SK-N-DZ (cell line): ENCODE measurements around the gene MAP7.
"Not testable (repeated sequence)": the region's sequence is repeated elsewhere in the genome, so short reads cannot be mapped to it uniquely, and the experiment has no call there.

Experiments
- DNase-seq: peaks from one replicate; pipeline ENCODE4 v3.0.0-alpha.2; 2015; ENCODE audit warnings: low spot score

MAP7 gene

DNA sequence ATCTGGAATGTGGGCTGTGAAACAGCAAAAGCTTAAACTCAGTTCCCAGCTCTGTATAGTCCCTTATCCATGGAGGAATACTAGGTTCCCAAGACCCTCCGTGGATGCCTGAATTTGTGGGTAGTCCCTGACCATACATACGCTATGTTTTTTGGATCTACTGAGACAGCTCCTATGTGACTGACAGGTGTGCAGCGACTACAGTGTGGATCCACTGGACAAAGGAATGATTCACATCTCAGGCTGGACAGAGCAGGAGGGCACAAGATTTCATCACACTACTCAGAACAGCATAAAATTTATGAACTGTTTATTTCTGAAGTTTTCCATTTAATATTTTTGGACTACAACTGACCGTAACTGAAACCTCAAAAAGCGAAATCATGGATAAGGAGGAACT lies 125.3 kb downstream of the MAP7 start:
- no peak for DNase-seq

DNA sequence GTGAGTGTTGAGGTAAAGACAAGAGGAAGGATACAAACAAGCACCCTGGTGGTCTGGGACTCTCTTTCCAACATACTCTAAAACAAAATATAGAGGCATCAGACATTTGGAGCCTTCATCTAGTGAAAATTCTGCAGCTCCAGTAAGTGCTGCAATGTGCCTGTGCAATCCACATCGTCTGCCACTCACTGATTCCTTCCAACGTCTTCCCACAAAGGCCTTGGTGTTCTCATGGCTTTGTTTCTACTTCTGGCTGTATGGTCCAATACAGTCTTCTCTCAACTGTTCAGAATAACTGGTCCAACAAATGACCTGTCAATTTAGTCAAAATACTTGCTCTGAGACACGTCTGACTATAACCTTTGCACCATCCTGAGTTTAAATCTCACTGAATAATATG lies 125.8 kb downstream of the MAP7 start:
- no peak for DNase-seq

DNA sequence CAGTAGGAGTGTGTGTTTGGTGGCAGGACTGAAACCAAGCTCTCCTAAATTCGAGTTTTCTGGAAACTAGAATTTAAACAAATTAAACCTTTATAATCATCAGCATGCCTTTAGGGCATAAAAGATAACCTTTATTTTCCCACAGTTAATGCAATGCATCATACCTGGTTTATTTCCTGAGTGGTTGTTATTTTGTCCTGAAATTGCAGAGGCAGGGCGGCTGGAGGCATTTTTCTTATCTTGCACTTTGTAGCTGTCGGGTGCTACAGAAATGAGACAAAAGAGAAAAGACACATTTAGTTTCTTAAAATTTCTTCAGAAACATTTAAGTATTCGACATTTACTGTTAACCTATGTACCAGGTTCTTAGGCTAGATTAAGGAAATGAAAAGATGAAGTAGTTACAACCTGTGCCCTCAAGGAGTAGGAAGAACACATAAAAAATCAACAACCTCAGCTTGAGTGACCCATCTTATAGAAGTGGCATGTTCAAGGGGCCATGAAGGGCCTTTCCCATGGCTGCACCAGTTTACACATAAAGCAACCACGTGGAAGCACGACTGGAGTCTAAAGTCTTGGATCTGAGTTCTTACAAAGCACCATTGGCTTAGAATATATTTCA lies 128.6 kb downstream of the MAP7 start:
- no peak for DNase-seq

DNA sequence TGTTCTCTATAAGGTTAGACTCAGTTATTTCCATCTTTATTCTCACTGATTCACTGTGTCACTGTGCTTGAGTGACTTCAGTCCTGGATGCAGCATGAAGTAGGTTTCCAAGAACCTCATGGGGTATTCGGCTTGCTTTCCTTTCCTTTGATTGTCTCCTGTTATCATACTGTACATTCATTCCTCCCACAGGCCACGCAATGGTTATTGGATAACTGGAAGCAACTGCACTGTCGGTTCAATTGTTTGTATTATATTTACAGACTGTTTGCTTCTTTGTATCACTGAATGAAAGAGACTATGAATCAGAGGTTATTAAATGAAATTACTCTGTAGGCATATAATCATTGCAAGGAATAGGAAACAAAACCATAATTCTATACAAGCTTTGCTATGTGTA lies 129.4 kb downstream of the MAP7 start:
- DNase-seq, result no peak

DNA sequence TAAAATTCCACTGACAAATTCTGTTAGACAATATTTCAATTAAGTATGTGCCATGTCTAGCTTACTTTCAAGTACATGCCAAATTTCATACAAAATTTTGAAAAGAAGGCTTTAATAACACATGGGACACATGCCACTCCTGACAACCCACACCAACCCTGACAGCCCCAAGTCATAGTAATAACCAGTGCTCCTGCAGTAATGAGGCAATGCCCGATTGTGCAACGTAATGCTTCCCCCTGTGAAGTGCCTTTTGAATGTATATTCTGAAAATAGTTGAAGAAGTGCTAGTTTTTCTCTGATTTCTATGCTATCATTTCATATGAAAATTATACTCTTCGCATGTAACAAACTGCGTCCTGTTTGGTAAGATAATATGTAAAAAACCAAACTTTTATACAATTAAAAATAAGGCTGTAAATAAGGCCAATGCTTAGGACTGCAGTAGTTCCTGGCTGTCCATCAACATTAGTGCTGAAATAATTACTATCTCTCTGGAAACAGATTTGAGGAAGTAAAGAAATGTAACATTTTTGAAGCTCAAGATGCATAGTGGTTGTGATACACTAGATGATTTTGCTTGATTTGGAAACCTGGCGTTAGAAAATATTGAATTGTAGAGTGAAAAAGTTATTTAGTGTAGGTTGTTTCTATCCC lies 134.7 kb downstream of the MAP7 start:
- DNase-seq, result no peak

DNA sequence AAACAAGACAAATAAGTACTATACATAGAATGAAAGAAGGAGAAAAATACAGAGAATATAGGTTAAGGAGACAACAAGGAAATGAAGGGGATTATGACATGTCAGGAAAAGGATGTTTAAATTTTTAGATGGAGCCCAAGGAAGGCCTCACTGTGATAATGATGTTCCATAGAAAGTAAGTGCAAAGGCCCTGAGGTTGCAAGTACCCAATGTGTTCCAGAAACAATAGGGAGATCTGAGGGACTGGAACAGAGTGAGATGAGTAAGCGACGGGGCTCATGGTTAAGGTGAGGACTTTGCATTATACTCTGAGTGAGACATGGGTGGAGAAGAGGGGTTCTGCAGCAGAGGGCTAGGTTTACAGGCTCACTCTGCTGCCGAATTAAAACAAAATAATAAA lies 137.8 kb downstream of the MAP7 start:
- no peak for DNase-seq

DNA sequence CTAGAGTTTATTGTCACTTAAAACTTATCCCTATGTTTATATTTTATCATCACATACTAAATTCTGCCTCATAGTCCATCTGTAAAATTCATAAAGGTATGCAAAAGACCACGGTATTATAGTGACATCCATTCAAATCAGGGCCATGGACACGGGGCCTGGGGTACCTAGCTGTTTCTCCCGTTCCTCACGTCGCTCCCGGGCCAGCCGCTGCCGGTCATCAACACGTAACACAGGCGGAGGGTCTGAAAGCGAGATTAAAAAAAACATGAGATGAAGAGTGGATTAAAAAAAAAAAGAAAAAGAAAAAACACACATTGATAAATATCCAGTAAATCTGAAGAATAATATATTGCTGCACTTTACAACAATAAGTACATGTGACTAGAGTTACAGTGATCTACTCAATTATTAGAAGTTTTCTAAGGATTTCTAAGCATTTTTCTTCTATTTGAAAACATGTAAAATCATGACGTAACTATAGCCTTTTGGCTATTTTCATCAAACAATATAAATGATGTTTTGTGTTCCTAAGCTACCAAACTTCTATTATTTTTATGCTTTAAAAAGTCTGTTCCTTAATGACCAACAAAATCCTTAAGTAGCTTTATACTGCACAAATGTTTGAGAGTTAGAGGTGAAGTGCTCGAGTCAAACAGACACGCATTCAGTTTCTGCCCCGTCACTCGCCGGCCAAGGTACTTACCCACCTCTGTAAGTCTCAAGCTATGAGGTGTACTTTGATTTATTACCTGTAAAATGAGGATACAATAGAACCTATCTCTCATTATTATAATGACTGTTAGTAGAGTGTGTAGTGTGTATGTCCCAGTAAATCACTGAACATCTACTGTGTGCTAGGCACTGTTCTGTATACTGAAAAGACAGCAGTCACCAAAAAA lies 138.5 kb downstream of the MAP7 start:
- no peak for DNase-seq

DNA sequence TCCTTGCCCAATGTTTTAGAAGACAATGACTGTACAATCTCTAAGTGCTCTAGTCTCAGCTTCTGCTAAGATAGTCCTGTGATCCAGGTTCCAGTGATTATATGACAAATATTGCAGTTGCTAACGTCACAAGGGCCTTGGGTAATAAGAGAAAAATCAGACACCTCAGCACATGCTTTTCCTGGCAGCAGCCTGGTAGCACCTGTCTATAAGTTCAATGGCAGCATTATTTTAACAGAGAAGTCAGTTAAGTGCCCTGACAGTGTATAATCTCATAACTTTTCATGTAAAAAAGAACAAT lies 139.2 kb downstream of the MAP7 start:
- DNase-seq, result no peak

DNA sequence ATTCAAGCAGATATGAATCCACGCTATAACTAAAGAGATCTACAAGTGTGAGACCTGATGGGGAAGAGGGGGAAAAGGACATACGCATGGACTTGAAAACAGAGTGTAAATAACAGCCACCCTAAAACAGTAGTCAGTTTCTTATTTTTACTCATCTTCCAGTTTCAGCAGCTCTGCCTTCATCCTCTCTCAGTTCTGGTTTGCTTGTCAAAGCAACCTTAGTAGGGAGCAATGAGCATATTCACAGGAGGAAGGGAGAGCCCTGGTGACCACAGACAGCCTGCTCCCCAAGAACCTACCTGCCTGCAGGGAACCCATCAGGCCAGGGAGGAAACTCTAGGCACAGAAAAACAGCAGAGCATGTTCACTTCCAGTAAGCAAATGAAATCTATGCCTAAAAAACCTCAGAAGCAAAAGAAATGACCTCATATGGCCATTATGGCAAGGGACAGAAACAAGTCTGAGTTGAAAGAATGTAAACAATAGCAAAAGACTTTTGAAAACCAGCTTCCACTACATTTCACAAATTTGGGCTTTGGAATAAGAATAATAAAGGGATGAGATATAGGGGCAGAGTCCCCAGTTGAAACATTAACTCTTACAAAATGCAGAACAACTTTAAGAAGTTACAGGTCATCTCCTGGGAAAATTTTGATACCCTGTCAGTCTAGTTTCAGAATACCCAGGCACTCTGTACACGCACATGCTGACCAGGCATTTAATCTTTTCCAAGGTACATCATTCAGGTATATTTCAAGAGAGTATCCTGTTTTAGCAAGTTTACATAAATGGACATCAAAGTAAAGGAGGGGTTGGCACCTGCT lies 139.8 kb downstream of the MAP7 start:
- DNase-seq, result no peak

DNA sequence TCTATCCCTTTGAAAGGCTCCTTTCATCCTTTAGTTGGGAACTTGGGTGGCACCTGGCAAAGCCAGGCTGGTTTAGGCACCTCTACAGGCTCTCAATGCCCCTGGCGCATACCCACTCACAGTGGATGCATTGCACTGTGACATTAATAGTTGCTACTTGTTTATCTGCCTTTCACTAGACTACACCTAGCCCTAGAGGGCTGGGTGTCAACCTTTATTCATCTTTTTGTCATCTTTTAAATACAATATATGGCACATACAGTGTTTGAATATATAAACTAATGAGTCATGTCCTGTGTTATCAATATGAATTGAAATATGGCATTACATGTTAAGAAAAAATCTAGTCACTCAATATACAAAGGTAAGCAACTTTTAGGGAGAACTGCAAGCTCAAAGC lies 140.6 kb downstream of the MAP7 start:
- no peak for DNase-seq

DNA sequence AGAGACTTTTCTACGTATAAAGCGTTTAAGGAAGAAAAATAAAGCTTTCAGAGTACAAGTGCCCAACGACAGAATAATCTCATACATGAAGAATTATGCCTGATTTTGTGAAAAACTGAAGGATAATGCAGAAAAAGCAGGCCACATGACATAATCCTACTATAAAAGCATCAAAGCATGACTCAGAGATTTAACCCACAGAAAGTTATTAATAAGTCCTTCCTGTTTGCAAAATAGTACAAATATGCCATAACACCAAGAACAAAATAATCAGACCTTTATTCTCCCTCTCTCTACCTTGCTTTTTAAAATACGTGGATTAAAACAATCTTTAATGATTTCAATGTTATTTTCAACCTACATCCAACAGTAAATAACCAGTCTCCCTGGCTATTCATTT lies 142.0 kb downstream of the MAP7 start:
- DNase-seq, result no peak

DNA sequence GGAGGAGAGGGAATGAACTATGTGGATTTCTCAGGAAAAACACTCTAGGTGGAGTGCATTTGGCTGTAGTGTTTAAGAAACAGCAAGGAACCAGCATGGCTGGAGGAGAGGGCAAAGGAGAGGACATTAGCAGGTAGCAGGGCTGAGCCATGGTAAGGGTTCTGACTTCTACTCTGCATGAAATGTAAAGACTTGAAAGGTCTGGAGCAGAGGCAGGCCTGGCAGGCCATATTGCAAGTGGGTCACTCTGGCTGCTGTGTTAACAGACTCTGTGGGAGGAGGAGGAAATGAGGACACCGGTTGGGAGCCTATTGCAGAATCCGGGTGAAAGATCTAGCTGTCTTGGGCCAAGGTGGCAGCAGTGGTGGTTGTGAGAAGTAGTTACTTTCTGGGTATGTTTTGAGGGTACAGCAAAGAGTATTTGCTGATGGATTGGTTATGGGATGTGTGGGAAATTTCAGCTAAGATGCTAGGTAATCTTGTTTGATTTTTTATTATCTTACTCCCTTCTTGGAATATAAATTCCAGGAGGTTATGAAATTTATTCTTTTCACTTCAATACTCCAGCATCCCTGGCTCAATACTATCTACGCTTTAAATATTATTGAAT lies 144.7 kb downstream of the MAP7 start:
- no peak for DNase-seq

DNA sequence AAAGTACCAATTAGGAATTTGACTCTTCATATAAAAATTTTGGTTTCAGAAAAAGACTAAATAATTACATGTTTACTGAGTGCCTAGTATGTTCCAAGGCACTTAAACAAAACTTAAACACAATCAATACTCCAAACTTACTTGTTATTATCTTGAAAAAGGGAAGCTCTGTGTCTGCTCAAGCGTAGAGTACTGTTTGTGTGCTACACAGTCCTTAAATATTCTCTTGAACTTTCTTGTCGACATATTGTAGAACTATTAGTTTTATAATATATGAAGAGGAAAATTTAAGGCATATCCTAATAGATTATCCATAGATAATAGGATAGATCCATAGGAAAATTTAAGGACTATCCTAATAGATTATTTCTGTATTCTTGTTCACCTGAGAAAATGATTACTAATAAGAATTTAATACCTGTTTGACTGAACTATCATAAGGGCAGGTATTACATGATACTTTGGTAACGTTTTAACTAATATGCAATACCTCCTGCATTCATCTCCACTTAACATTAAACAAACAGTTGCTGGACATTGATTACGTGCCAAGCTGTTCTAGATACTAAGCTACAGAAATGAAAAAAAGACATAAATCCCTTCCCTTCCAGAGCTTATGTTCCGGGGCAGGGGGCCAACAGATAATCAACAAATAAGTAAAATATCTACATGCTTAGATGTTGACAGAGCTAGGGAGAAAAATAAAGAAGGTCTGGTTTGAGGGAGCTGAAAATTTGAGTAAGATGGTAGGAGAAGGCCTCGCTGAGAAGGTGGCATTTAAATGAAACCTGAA lies 145.4 kb downstream of the MAP7 start:
- DNase-seq, result no peak

DNA sequence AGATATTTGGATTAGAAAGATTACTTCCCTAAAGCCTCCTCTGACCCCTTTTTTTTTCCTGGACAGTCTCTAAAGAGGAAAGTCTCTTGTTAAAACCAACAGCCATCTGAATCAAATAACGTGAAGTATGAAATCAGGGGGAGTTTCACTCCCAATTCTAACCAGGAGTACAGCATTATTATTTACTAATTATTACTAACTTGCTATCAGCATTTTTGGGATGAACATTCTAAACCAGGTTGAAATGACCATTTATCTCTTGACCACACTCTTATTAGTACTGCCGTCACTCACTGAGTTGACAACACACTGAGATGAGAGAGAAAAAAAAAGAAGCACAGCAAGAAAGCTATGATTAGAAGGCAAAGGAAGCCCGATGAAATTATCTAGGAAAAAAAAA lies 146.2 kb downstream of the MAP7 start:
- DNase-seq, result no peak

DNA sequence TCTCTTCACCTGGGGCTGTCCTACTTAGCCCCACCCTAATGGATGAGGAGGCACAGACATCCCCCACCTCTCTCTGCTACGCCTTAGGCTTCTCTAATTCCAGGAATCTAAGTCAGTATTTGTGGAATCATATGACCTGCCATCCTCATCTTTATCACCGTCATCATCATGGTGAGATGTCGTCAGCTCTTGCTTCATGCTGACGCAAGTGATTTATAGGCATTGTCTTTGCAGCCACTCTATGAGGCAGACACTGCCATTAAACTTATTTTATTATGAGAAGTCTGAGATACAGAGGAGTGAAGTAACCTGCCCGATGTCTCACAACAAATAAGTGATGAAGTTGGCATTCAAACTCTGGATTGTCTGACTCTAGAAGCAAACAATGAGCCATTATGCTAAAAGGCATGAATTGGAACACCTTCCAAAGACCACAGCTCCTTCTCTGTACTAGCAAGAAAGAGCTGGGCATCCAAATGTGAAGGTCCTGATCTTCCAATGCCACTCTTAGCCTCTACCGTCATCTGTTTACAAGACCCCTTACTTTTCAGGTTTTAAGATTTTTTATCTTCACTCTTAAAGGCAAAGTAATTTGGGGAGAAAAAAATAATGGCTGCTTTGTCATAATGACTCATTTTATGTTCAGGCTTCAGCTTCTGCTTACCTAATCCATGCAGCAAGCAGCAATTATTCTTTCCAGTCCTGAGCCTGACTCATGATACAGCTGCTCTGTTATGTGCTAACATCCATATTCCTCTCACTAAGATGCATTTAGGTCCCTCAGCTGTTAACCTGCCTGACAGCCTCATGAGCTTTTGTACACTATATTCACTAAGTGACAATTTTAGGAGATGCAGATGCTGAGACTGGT lies 146.9 kb downstream of the MAP7 start:
- peak; percentile 31 for DNase-seq

DNA sequence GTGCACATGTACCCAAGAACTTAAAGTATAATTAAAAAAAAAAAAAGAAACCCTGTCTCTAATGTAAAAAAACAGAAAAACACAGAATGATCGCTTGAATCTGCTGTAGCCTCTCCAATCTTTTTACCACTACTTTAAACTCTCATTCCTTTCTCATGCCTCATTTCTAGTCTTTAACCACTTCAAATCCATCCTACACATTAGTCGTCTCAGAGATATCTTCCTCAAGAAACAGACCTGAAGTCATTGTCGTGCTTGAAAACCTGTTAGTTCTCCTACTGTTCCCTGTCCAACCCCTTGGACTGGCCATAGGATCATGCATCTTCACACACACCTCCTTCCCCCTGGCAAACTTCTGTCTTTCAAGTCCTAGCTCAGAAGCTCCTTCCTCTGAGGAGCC lies 148.5 kb downstream of the MAP7 start:
- DNase-seq, result no peak

DNA sequence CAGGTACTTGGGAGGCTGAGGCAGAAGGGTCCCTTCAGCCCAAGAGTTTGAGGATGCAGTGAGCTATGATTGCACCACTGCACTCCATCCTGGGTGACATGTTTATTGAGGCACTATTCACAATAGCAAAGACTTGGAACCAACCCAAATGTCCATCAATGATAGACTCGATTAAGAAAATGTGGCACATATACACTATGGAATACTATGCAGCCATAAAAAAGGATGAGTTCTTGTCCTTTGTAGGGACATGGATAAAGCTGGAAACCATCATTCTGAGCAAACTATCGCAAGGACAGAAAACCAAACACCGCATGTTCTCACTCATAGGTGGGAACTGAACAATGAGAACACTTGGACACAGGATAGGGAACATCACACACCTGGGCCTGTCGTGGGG lies 149.0 kb downstream of the MAP7 start:
- DNase-seq, result not testable (repeated sequence)

DNA sequence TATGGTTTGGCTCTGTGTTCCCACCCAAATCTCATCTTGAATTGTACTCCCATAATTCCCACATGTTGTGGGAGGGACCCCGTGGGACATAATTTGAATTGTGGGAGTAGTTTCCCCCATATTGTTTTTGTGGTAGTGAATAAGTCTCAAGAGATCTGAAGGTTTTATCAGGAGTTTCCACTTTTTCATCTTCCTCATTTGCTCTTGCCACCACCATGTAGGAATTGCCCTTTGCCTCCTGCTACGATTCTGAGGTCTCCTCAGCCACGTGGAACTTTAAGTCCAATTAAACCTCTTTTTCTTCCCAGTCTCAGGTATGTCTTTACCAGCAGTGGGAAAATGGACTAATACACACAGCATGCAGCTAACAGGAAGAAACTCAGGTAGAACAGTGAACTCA lies 151.8 kb downstream of the MAP7 start:
- DNase-seq, result no peak

DNA sequence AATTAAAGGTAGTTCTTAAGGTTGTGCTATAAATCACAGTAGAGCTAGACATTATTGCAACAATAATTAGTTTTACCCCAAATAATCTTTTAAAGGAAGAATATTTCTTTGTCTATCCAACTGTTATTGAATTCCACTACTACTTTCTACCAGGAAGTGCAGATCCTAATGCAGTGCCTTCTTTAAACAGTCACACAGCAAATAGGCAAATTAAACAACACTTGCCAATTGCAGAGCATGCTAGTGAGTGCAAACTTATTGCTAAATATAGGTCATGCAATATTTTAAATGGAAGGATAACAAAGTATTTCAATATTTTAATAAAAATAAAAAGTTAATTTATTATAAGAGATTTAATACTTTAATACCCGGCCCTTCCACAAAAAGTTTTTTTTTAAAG lies 153.3 kb downstream of the MAP7 start:
- DNase-seq, result no peak

DNA sequence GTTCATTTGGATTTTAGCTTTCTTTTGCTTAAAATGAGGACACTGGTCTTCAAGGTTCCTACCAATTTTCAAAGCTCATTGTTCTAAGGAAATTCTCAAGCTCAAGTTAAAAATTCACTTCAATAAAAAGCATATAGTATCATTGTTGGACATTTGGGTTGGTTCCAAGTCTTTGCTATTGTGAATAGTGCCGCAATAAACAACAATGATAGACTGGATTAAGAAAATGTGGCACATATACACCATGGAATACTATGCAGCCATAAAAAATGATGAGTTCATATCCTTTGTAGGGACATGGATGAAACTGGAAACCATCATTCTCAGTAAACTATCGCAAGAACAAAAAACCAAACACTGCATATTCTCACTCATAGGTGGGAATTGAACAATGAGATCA lies 159.3 kb downstream of the MAP7 start:
- not testable (repeated sequence) for DNase-seq
